ENCODE results near the gene SLC45A3. TPM values are rescaled to one million over a fixed set of nuclear protein-coding genes. Genes with fewer than 3 reads are reported as not detected.
"Not testable (repeated sequence)": the region's sequence is repeated elsewhere in the genome, so short reads cannot be mapped to it uniquely, and the experiment has no call there.

The SLC45A3 gene
- total RNA-seq, 1 donor from 2014 or later = 9.3 TPM

- DNase-seq (ENCODE audit: low read depth) = no peak
- no peaks in the 10 kb centered on the region for H3K36me3 ChIP-seq (ENCODE audit: control insufficient read depth, insufficient read depth, low read length)
- H3K27me3 ChIP-seq (ENCODE audit: control insufficient read depth, insufficient read depth, low read length) = no peaks in the 10 kb centered on the region
- H3K4me3 ChIP-seq (ENCODE audit: low read depth, low read length) = no peak overlapping the region
- TF ChIP-seq CTCF (IDR thresholded peaks at IDR 0.05; ENCODE audit: insufficient read depth, low read length, poor library complexity, severe bottlenecking) = no peak
Observed at GRCh38 chr1:205642679-205643307, 37.5 kb downstream of the SLC45A3 start.

GRCh38 chr1:205639567-205639966, 40.7 kb downstream of the SLC45A3 start:
- TF ChIP-seq CTCF (IDR thresholded peaks at IDR 0.05; ENCODE audit: insufficient read depth, low read length, poor library complexity, severe bottlenecking) = no peak
- no peak for DNase-seq (ENCODE audit: low read depth)
- no peaks in the 10 kb centered on the region for H3K27me3 ChIP-seq (ENCODE audit: control insufficient read depth, insufficient read depth, low read length)
- no peaks in the 10 kb centered on the region for H3K36me3 ChIP-seq (ENCODE audit: control insufficient read depth, insufficient read depth, low read length)
- no peak overlapping the region for H3K4me3 ChIP-seq (ENCODE audit: low read depth, low read length)

- DNase-seq (ENCODE audit: low read depth) = no peak
Observed at GRCh38 chr1:205637854-205638468, 42.3 kb downstream of the SLC45A3 start.

GRCh38 chr1:205636732-205637131, 43.6 kb downstream of the SLC45A3 start:
- no peak for TF ChIP-seq CTCF (IDR thresholded peaks at IDR 0.05; ENCODE audit: insufficient read depth, low read length, poor library complexity, severe bottlenecking)
- Histone ChIP-seq H3K4me3 (ENCODE audit: low read depth, low read length) (no peak overlapping the region), H3K27me3 (ENCODE audit: control insufficient read depth, insufficient read depth, low read length) (no peaks in the 10 kb centered on the region), H3K36me3 (ENCODE audit: control insufficient read depth, insufficient read depth, low read length) (no peaks in the 10 kb centered on the region)
- DNase-seq (ENCODE audit: low read depth) = no peak

More at GRCh38 chr1:205637854-205638468, 42.3 kb downstream of the SLC45A3 start:
- no peaks in the 10 kb centered on the region for H3K27me3 ChIP-seq (ENCODE audit: control insufficient read depth, insufficient read depth, low read length)
- no peaks in the 10 kb centered on the region for H3K36me3 ChIP-seq (ENCODE audit: control insufficient read depth, insufficient read depth, low read length)
- H3K4me3 ChIP-seq (ENCODE audit: low read depth, low read length) = no peak overlapping the region
- no peak for TF ChIP-seq CTCF (IDR thresholded peaks at IDR 0.05; ENCODE audit: insufficient read depth, low read length, poor library complexity, severe bottlenecking)

- H3K27me3 ChIP-seq (ENCODE audit: control insufficient read depth, insufficient read depth, low read length); DNase-seq (ENCODE audit: low read depth); H3K4me3 ChIP-seq (ENCODE audit: low read depth, low read length); H3K36me3 ChIP-seq (ENCODE audit: control insufficient read depth, insufficient read depth, low read length): not testable (repeated sequence)
Observed at GRCh38 chr1:205636138-205636530, 44.2 kb downstream of the SLC45A3 start.

GRCh38 chr1:205633421-205633976, 46.8 kb downstream of the SLC45A3 start:
- no peak for TF ChIP-seq CTCF (IDR thresholded peaks at IDR 0.05; ENCODE audit: insufficient read depth, low read length, poor library complexity, severe bottlenecking)
- DNase-seq (ENCODE audit: low read depth) = no peak
- no peaks in the 10 kb centered on the region for H3K27me3 ChIP-seq (ENCODE audit: control insufficient read depth, insufficient read depth, low read length)

More at GRCh38 chr1:205633421-205633976, 46.8 kb downstream of the SLC45A3 start:
- Histone ChIP-seq H3K36me3 (ENCODE audit: control insufficient read depth, insufficient read depth, low read length) (no peaks in the 10 kb centered on the region), H3K4me3 (ENCODE audit: low read depth, low read length) (no peak overlapping the region)
